Measurements from ENCODE around the gene GORASP1. TPM values are rescaled to one million over a fixed set of nuclear protein-coding genes. Genes with fewer than 3 reads are reported as not detected.
A peak's percentile ranks its signal among the peaks of the same experiment; 100 is the strongest.

GORASP1 gene
- total and polyA plus RNA-seq, 2 experiments from 2014 or later = 69.3 to 135 TPM

GRCh38 chr3:39101022-39101689, 6.3 kb downstream of the GORASP1 start:
- no peaks in the 10 kb centered on the region for H3K9me3 ChIP-seq (ENCODE audit: low read depth)
- DNase-seq (ENCODE audit: low read depth in 1 of 2, low spot score in 1 of 2) = peak; percentile 35 to 50
- H3K27ac ChIP-seq = no peak overlapping the region
- peak; percentile 69 for TF ChIP-seq CTCF (IDR thresholded peaks at IDR 0.05; ENCODE audit: low read depth, low read length)
- H3K4me3 ChIP-seq = no peak overlapping the region
- peaks cover 5% of the 10 kb centered on the region for H3K4me1 ChIP-seq (ENCODE audit: low read depth)
- H3K36me3 ChIP-seq = peaks cover 25% of the 10 kb centered on the region
- no peaks in the 10 kb centered on the region for H3K27me3 ChIP-seq

GRCh38 chr3:39100500-39100886, 6.9 kb downstream of the GORASP1 start:
- Histone ChIP-seq H3K27ac (no peak overlapping the region), H3K4me3 (no peak overlapping the region), H3K36me3 (peaks cover 28% of the 10 kb centered on the region), H3K27me3 (no peaks in the 10 kb centered on the region), H3K9me3 (ENCODE audit: low read depth) (no peaks in the 10 kb centered on the region), H3K4me1 (ENCODE audit: low read depth) (no peaks in the 10 kb centered on the region)
- DNase-seq (ENCODE audit: low read depth in 1 of 2, low spot score in 1 of 2) = no peak
- TF ChIP-seq CTCF (IDR thresholded peaks at IDR 0.05; ENCODE audit: low read depth, low read length) = no peak

- H3K36me3 ChIP-seq = peaks cover 34% of the 10 kb centered on the region
- TF ChIP-seq CTCF (IDR thresholded peaks at IDR 0.05; ENCODE audit: low read depth, low read length) = no peak
Observed at GRCh38 chr3:39099738-39100499, 7.5 kb downstream of the GORASP1 start.

GRCh38 chr3:39099242-39099641, 8.2 kb downstream of the GORASP1 start:
- H3K27ac ChIP-seq = no peak overlapping the region
- H3K36me3 ChIP-seq = peaks cover 39% of the 10 kb centered on the region
- no peaks in the 10 kb centered on the region for H3K4me1 ChIP-seq (ENCODE audit: low read depth)
- H3K9me3 ChIP-seq (ENCODE audit: low read depth) = no peaks in the 10 kb centered on the region
- TF ChIP-seq CTCF (IDR thresholded peaks at IDR 0.05; ENCODE audit: low read depth, low read length) = no peak
- no peaks in the 10 kb centered on the region for H3K27me3 ChIP-seq
- DNase-seq (ENCODE audit: low read depth in 1 of 2, low spot score in 1 of 2) = no peak
- H3K4me3 ChIP-seq = no peak overlapping the region

More at GRCh38 chr3:39099738-39100499, 7.5 kb downstream of the GORASP1 start:
- no peak overlapping the region for H3K27ac ChIP-seq
- no peaks in the 10 kb centered on the region for H3K27me3 ChIP-seq
- H3K4me1 ChIP-seq (ENCODE audit: low read depth) = no peaks in the 10 kb centered on the region
- H3K4me3 ChIP-seq = no peak overlapping the region
- H3K9me3 ChIP-seq (ENCODE audit: low read depth) = no peaks in the 10 kb centered on the region
- DNase-seq (ENCODE audit: low read depth in 1 of 2, low spot score in 1 of 2) = no peak

- peaks cover 46% of the 10 kb centered on the region for H3K36me3 ChIP-seq
Observed at GRCh38 chr3:39098473-39099000, 8.9 kb downstream of the GORASP1 start.

More at GRCh38 chr3:39098473-39099000, 8.9 kb downstream of the GORASP1 start:
- TF ChIP-seq CTCF (IDR thresholded peaks at IDR 0.05; ENCODE audit: low read depth, low read length) = no peak
- H3K27me3 ChIP-seq = no peaks in the 10 kb centered on the region
- H3K9me3 ChIP-seq (ENCODE audit: low read depth) = no peaks in the 10 kb centered on the region
- no peak overlapping the region for H3K4me3 ChIP-seq
- no peaks in the 10 kb centered on the region for H3K4me1 ChIP-seq (ENCODE audit: low read depth)
- DNase-seq (ENCODE audit: low read depth in 1 of 2, low spot score in 1 of 2) = no peak
- no peak overlapping the region for H3K27ac ChIP-seq
